Gastroesophageal sphincter (tissue), 4 donors: ENCODE data around the gene TMEM43. TPM values are rescaled to one million over a fixed set of nuclear protein-coding genes. Genes with fewer than 3 reads are reported as not detected.

Experiments used
- ATAC-seq: fragments of 150-250 bp; one replicate; pipeline ENCODE4 v1.9.1; 2016; ENCODE audit warnings: mild to moderate bottlenecking, moderate library complexity
- H3K27ac ChIP-seq, 4 donors: fragments of 200-600 bp; sonication (generic) in 3 of 4; 1 replicate in 3 of 4; 2 replicates in 1 of 4; pipeline ENCODE4 v1.5.1; 2016 to 2019
- H3K27me3 ChIP-seq: fragments of 200-600 bp; sonication (generic); one replicate; pipeline ENCODE4 v1.5.1; 2019
- H3K36me3 ChIP-seq, 2 donors: fragments of 200-600 bp; sonication (generic); one replicate each; pipeline ENCODE4 v1.5.1; 2019; ENCODE audit warnings: control low read depth in 1 of 2
- H3K4me1 ChIP-seq, 3 donors: fragments of 200-600 bp; sonication (generic); 1 replicate in 2 of 3; 2 replicates in 1 of 3; pipeline ENCODE4 v1.5.1; 2016 to 2019; ENCODE audit warnings: control low read depth in 2 of 3
- H3K4me3 ChIP-seq, 2 donors: fragments of 200-600 bp; sonication (generic); one replicate each; pipeline ENCODE4 v1.5.1; 2019; ENCODE audit warnings: mild to moderate bottlenecking in 1 of 2, moderate library complexity in 1 of 2
- H3K9me3 ChIP-seq, 3 donors: fragments of 200-600 bp; sonication (generic); one replicate each; pipeline ENCODE4 v1.5.1; 2017 to 2019; ENCODE audit warnings: control low read depth in 2 of 3
- EP300 ChIP-seq: sonication (generic); formaldehyde crosslinking; IDR thresholded peaks from one replicate; pipeline ENCODE4 v1.6.1; 2017; ENCODE audit warnings: antibody characterized with exemption, mild to moderate bottlenecking
- POLR2A ChIP-seq, 2 donors: fragments of 450-650 bp; IDR thresholded peaks; one replicate each; pipeline ENCODE4 v1.6.1; 2017; ENCODE audit warnings: antibody characterized with exemption in 2 of 2, mild to moderate bottlenecking in 2 of 2, moderate library complexity in 1 of 2
- POLR2AphosphoS5 ChIP-seq: sonication (generic); formaldehyde crosslinking; IDR thresholded peaks from one replicate; pipeline ENCODE4 v1.6.1; 2017; ENCODE audit warnings: antibody characterized with exemption
- WGBS, 2 donors: methylation state at CpG; one replicate each; pipeline ENCODE4 v1.1.5; 2018; ENCODE audit warnings: low coverage in 1 of 2; 5-methylcytosine and 5-hydroxymethylcytosine counted together
- total RNA-seq, 4 donors: library from RNA; depleted of rRNA; stranded (reverse); fragments of >200 nt; gene quantifications; one replicate each; pipeline ENCODE4 v1.1.0, GENCODE V29; 2016
- TF ChIP-seq, protein P1 (sequence below), 4 experiments: fragments of 200-600 bp in 2 of 4; fragments of 450-650 bp in 2 of 4; sonication (generic) in 1 of 4; IDR thresholded peaks; one replicate each; pipeline ENCODE4 v1.5.1; 2017 to 2019; ENCODE audit warnings: antibody characterized with exemption in 4 of 4, mild to moderate bottlenecking in 2 of 4, moderate library complexity in 2 of 4

TMEM43 gene
- total RNA-seq, 4 donors from 2014 or later, result 115 to 227 (median 183) TPM

DNA sequence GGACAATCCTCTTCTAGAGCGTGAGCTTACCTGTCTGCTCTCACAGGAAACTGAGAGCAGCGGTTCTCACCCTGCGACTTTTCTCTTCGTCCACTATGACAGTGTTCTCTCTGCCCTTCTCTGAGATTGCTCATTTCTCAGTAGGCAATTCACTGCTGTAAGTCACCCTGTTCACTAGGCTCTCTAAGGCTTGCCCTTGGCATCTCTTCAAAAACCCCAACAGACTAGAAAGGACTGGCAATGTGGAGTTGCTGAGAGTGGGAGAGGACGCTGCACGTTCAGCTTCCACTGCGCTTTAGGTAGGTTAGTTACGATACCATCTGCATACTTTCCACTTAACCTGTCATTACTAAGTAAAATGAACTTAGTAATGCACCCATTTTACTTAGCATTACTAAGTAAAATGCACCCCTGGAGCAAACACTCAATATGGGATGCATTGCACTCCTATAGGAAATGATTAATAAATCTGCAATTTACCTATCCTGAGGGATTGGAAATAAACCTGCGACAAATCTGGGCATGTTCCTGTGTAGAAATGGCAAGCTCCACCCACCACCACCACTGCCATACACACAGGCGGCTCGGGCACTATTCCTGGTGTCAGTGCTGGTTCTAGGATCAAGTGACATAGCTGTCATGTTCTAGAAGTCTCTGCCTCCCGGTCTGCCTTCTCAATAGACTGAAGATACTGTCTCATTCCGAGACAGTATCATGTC lies 32.1 kb downstream of the TMEM43 start:
- H3K4me1 ChIP-seq, result no peaks in the 10 kb centered on the region
- no peak for ATAC-seq
- peaks cover 0 to 14% (median 0%) of the 10 kb centered on the region in 3 donors for H3K9me3 ChIP-seq
- H3K27ac ChIP-seq, result no peak overlapping the region
- TF ChIP-seq POLR2A (IDR thresholded peaks at IDR 0.05) (no peak), POLR2AphosphoS5 (no peak), EP300 (no peak)
- TF ChIP-seq, protein P1, sequence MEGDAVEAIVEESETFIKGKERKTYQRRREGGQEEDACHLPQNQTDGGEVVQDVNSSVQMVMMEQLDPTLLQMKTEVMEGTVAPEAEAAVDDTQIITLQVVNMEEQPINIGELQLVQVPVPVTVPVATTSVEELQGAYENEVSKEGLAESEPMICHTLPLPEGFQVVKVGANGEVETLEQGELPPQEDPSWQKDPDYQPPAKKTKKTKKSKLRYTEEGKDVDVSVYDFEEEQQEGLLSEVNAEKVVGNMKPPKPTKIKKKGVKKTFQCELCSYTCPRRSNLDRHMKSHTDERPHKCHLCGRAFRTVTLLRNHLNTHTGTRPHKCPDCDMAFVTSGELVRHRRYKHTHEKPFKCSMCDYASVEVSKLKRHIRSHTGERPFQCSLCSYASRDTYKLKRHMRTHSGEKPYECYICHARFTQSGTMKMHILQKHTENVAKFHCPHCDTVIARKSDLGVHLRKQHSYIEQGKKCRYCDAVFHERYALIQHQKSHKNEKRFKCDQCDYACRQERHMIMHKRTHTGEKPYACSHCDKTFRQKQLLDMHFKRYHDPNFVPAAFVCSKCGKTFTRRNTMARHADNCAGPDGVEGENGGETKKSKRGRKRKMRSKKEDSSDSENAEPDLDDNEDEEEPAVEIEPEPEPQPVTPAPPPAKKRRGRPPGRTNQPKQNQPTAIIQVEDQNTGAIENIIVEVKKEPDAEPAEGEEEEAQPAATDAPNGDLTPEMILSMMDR (IDR thresholded peaks at IDR 0.05), result no peak
- no peak overlapping the region for H3K4me3 ChIP-seq
- WGBS, 2 donors, result 89 to 96% methylated on average over 5 to 8 of the region's 13 CpGs
- H3K36me3 ChIP-seq, result peaks cover 9 to 100% of the 10 kb centered on the region in 2 donors
- H3K27me3 ChIP-seq, result no peaks in the 10 kb centered on the region

DNA sequence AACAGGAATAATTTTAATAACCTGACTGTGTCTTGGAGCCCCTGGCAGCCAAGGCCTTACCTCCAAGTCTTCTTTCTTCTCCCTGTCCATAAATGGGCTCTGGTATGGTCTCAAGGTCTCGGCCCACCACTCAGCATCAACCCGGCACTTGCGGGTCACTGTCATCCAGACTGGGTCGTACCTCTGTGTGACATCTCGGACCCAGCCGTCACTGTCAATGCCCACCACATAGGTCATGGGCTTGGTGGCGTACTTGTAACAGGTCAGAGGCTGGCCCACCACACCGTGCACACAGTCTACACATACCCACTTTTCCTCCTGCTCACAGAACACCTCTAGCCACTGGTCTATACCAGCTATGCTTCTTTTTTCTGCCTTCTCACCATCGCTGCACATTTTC lies 33.1 kb downstream of the TMEM43 start:
- no peak for ATAC-seq
- peaks cover 0 to 16% (median 0%) of the 10 kb centered on the region in 3 donors for H3K9me3 ChIP-seq
- TF ChIP-seq POLR2A (IDR thresholded peaks at IDR 0.05) (no peak), POLR2AphosphoS5 (no peak)
- no peaks in the 10 kb centered on the region for H3K27me3 ChIP-seq
- peaks cover 9 to 100% of the 10 kb centered on the region in 2 donors for H3K36me3 ChIP-seq
- H3K27ac ChIP-seq, result no peak overlapping the region
- H3K4me1 ChIP-seq, result no peaks in the 10 kb centered on the region
- 94 to 100% methylated on average over 1 to 8 of the region's 9 CpGs for WGBS, 2 donors
- no peak overlapping the region for H3K4me3 ChIP-seq

DNA sequence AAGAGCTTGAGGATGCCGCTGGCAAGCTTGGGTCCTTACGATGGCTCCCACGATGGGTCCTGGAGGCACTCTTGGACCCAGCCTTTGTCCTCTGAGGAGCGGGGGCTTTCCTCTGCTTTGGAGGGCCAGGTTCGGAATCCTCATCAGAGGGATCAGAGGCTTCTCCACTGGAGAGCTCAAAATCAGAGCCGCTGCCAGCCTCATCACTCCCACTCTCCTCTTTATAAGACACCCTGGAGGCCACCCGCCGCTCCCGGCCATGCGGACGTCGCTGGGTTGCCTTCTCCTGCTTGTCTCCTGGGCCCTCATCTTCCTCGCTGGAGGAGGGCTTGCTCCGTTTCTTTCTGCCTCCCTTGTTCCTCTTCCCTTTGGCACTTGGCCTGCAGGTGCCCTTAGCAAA lies 33.5 kb downstream of the TMEM43 start:
- Histone ChIP-seq H3K4me1 (no peaks in the 10 kb centered on the region), H3K27me3 (no peaks in the 10 kb centered on the region), H3K27ac (no peak overlapping the region), H3K36me3 (peaks cover 9 to 100% of the 10 kb centered on the region in 2 donors), H3K9me3 (peaks cover 0 to 16% (median 0%) of the 10 kb centered on the region in 3 donors), H3K4me3 (no peak overlapping the region)
- TF ChIP-seq POLR2A (IDR thresholded peaks at IDR 0.05), result no peak
- WGBS, 2 donors, result 95% methylated on average over 9 to 11 of the region's 14 CpGs
- no peak for ATAC-seq

DNA sequence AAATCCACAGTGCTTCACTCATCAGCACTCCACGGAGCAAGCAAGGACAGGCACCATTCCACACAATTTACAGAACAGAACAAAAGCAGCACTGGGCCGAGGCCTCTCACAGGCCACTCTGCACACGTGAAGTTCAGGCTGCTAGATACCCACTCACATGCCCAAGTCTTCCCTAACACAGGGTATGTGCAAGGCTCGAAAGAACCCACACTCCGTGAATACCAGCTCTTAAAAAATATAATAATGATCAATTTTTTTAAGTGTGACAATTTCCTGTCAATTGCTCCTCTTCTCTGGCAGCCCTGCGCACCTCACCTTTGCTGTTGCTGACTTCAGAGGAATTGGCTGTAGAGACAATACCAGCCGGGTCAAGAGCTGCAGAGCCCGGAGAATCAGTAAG lies 34.6 kb downstream of the TMEM43 start:
- ATAC-seq, result no peak
- no peak for TF ChIP-seq POLR2A (IDR thresholded peaks at IDR 0.05)
- TF ChIP-seq, protein P1 (IDR thresholded peaks at IDR 0.05), result no peak
- TF ChIP-seq EP300, result no peak
- no peak for TF ChIP-seq POLR2AphosphoS5
- H3K36me3 ChIP-seq, result peaks cover 18 to 100% of the 10 kb centered on the region in 2 donors

DNA sequence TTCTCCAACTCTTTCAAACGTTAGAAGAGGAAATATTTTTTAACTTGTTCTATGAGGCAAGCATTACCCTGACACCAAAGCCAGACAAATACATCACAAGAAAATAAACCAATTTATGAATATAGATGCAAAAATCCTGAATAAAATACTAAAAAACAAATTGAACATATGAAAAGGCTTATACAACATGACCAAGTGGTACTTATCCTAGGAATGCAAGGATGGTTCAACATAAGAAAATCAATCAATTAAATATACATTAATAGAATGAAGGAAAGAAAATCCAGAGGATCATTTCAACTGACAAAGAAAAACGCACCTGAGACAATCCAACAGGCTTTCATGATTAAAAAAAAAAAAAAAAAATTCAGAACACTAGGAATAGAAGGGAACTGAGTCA lies 36.4 kb downstream of the TMEM43 start:
- H3K4me1 ChIP-seq, result no peaks in the 10 kb centered on the region
- no peak overlapping the region for H3K27ac ChIP-seq
- H3K27me3 ChIP-seq, result no peaks in the 10 kb centered on the region
- WGBS, 2 donors, result 93 to 100% methylated on average over 1 to 2 of the region's 2 CpGs
- H3K36me3 ChIP-seq, result peaks cover 20 to 100% of the 10 kb centered on the region in 2 donors
- no peak overlapping the region for H3K4me3 ChIP-seq
- no peak for ATAC-seq
- peaks cover 0 to 16% (median 0%) of the 10 kb centered on the region in 3 donors for H3K9me3 ChIP-seq
- TF ChIP-seq POLR2AphosphoS5, result no peak
- TF ChIP-seq, protein P1 (IDR thresholded peaks at IDR 0.05), result no peak
- TF ChIP-seq POLR2A (IDR thresholded peaks at IDR 0.05), result no peak
- no peak for TF ChIP-seq EP300

More for the DNA sequence above, 34.6 kb downstream of the TMEM43 start:
- no peak overlapping the region for H3K27ac ChIP-seq
- peaks cover 0 to 16% (median 0%) of the 10 kb centered on the region in 3 donors for H3K9me3 ChIP-seq
- H3K4me1 ChIP-seq, result no peaks in the 10 kb centered on the region
- 92 to 97% methylated on average over 5 of the region's 8 CpGs for WGBS, 2 donors
- no peaks in the 10 kb centered on the region for H3K27me3 ChIP-seq
- no peak overlapping the region for H3K4me3 ChIP-seq

DNA sequence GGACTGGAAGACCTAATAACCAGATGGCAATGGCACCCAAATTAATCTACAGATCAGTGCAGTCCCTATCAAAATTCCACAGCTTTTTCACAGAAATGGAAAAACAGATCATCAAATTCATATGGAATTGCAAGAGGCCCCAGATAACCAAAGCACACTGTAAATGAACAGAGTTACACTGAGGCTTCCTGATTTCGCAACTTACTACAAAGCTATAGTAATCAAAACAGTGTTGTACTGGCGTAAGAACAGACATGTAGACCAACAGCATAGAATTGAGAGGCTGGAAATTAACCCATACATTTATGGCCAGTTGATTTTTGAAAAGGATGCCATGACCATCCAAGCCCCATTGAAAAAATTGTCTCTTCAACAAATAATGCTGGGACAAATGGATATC lies 37.3 kb downstream of the TMEM43 start:
- TF ChIP-seq POLR2A (IDR thresholded peaks at IDR 0.05) (no peak), EP300 (no peak), POLR2AphosphoS5 (no peak)
- TF ChIP-seq, protein P1 (IDR thresholded peaks at IDR 0.05), result no peak
- ATAC-seq, result no peak
- WGBS, 2 donors, result 91 to 100% methylated on average over 2 of the region's 2 CpGs
- H3K9me3 ChIP-seq, result peaks cover 0 to 16% (median 0%) of the 10 kb centered on the region in 3 donors
- H3K4me1 ChIP-seq, result no peaks in the 10 kb centered on the region
- no peak overlapping the region for H3K27ac ChIP-seq
- H3K4me3 ChIP-seq, result no peak overlapping the region
- no peaks in the 10 kb centered on the region for H3K27me3 ChIP-seq
- peaks cover 20 to 100% of the 10 kb centered on the region in 2 donors for H3K36me3 ChIP-seq
